T-helper 9 cell (primary cell): ENCODE results near the gene BRIP1.
"Not testable (repeated sequence)": the region's sequence is repeated elsewhere in the genome, so short reads cannot be mapped to it uniquely, and the experiment has no call there.

Source experiments
- DNase-seq: peaks from one replicate; pipeline ENCODE4 v3.0.0-alpha.2; 2020

Gene BRIP1

GRCh38 chr17:61799812-61800484, 63.4 kb downstream of the BRIP1 start:
- DNase-seq: no peak

DNA sequence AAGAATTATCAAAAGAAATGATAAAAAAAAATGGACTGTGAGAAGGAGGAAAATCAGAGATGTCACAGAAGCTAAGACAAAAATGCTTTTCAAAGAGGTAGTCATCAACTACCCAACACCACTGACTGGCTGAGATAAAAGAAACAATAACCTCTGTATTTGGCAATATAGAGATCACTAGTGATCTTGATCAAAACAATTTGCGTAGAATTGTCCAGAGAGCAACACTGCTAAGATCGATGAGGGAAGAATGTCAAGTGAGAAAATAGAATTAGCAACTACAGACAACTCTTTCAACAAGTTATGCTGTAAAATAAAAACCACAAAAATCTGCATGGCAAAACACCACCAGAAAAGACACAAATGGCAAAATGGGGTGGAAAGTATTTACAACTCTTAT, 66.0 kb downstream of the BRIP1 start:
- no peak for DNase-seq

GRCh38 chr17:61795546-61795945, 67.8 kb downstream of the BRIP1 start:
- DNase-seq: no peak

- DNase-seq: no peak
Observed at GRCh38 chr17:61794792-61795191, 68.5 kb downstream of the BRIP1 start.

DNA sequence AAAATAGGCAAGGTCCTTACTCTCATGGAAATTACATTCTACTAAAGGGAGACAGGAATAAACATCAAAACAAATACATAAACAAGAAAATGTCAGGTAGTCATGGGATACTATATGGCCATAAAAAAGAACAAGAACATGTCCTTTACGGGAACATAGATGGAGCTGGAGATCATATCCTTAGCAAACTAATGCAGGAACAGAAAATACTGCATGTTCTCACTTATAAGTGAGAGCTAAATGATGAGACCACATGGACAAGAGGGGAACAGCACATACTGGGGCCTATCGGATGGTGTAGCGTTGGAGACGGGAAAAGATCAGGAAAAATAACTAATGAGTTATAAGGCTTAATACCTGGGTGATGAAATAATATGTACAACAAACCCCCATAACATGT, 69.1 kb downstream of the BRIP1 start:
- no peak for DNase-seq

GRCh38 chr17:61793565-61793964, 69.8 kb downstream of the BRIP1 start:
- DNase-seq: no peak

- DNase-seq: no peak
Observed at GRCh38 chr17:61789872-61790271, 73.5 kb downstream of the BRIP1 start.

DNA sequence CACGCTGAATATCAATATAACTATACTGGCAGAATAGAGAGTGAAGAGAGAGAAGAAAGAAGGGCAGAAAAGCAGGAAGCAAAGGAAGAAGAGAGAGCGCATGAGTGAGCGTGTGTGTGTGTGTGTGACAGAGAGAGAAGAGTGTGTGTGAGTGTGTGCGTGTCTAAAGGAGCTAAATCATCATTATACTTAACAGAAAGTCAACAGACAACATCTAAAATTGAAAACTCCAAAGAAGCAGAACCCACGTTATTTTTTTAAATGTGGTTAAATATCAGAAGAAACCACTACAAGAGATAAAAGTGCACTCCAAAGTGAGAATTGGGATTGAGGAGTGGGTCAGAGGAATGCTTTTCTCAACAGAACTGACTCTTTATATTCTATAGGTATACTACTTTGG, 77.2 kb downstream of the BRIP1 start:
- no peak for DNase-seq

- no peak for DNase-seq
Observed at GRCh38 chr17:61784510-61784909, 78.8 kb downstream of the BRIP1 start.

GRCh38 chr17:61783556-61784304, 79.6 kb downstream of the BRIP1 start:
- DNase-seq: no peak

DNA sequence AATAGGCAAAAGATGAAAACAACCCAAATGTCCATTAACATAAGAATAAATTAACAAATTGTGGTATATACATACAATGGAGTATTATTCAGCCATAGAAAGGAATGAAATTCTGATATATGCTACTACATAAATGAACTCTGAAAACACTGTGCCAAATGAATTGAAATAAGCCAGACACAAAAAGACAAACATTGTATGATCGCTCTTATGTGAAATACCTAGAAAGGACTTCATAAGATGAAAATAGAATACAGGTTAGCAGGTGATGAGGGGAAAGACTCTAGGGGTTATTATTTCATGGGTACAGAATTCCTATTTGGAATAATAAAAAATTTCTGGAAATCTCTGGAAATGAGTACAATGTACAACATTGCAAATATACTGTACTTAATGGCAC, 80.2 kb downstream of the BRIP1 start:
- DNase-seq: no peak

GRCh38 chr17:61782683-61783082, 80.6 kb downstream of the BRIP1 start:
- no peak for DNase-seq

DNA sequence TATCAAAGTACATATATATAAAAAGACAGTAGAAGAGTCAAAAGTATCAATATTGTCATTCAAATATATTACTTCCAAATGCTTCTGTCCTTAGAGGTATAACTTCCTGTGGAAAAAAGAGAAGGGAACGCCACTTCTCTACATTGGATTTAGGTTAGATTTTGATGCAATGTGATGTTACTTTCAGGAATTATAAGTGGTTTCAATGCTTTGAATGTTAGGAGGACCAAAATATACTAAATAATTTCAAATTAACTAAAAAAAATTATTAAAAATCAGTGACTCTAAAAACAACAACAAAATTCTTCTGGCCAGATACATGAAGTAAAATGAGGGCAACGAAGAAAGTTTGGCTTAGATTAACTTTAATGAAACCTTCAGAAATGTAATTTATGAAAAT, 88.0 kb downstream of the BRIP1 start:
- DNase-seq: no peak

DNA sequence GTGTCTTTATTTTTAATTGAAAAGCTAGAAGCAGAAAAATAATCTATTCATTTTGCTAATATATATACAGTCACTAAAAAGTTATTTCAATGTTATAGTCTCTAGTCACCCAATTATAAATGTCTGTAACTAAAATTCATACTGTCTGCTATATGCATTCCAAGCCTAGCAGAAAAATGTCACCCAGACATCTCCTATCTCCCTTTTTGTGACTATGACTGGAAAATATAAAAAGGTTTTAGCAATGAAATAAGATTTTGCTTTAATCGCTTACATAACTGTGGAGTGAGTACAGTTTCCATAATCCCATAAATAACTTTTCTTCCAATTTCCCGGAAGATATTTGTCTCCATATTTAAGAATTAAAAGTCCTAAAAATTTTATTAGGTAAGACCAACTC, 88.6 kb downstream of the BRIP1 start:
- DNase-seq: no peak

GRCh38 chr17:61774087-61774486, 89.2 kb downstream of the BRIP1 start:
- DNase-seq: not testable (repeated sequence)

DNA sequence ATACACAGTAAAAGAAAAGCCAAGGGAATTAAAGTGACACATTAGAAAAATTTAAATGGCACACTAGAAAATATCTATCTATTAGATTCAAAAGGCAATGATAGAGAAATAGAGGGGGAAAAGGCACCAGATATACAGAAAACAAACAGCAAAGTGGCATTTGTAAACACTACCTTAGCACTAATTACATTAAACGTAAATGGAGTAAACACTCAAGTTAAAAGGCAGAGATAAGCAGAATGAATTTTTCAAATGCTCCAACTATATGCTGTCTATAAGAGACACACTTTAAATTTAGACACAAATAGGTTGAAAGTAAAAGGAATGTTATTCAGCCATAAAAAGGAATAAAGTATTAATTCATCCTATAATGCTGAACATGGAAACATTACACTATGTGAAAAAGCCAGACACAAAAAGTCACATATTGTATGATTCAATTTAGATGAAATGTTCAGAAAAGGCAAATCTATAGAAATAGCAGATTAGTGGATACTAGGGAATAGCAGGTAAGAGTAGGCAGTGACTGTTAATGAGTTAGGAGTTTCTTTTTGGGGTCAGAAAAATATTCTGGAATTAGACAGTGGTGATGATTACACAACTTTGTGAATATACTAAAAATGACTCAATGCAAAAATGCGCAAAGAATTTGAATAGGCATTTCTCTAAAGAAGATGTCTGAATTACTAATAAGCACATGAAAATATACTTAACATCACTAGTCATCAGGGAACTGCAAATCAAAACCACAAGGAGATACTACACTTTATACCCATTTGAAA, 92.4 kb downstream of the BRIP1 start:
- DNase-seq: no peak

DNA sequence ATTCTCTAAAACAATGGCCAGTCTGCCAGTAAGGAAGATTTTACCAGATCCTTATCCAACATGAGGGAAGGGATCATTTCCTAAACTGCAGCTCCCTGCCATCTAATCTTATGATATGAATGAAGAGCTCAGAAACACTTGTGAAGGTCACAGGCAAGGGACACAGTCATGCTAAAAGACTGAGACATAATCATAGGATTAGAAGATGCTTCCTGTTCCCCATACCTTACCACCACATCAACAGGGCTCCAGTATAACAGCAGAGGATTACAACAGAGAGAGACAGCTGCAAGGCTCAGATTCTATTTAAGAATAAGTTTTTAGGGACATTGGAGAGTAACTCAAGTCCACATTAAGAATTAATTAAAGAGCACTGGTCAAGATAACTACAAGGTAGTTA, 93.3 kb downstream of the BRIP1 start:
- DNase-seq: no peak

DNA sequence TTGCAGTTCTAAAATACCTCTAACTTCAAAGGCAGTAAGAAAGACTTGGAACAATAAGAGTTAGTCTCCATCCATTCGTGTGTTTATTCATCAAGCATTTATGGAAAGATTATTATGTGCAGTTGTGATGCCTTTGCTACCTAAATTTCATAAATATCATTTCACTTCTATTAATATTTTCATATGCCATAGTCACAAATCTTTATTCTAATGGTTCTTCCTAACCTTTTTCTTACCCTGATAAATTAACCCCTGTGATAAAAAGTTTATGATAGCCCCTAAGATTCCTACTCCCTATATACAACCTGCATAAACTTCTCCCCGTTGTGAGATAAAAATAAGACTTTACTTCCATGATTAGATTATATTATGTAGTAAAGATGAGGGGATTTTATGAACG, 94.9 kb downstream of the BRIP1 start:
- DNase-seq: no peak

DNA sequence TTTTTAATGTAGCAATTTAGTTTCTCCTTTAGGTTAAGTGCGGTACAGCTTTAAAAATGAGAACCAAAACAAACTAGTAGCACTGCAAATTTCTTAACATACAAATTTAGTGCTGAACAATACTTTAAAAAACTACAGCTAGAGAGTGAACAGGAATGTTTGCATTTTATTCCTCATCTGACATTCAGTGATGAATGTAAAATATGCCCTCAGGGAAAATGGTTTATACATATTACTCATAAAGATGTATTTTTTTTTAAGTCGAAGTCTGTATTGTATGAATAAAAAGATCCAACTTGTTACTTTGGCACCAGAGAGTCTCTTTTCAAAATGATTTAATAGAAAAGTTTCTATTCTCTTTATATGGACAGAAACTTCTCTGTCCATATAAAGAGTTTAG, 96.8 kb downstream of the BRIP1 start:
- no peak for DNase-seq

DNA sequence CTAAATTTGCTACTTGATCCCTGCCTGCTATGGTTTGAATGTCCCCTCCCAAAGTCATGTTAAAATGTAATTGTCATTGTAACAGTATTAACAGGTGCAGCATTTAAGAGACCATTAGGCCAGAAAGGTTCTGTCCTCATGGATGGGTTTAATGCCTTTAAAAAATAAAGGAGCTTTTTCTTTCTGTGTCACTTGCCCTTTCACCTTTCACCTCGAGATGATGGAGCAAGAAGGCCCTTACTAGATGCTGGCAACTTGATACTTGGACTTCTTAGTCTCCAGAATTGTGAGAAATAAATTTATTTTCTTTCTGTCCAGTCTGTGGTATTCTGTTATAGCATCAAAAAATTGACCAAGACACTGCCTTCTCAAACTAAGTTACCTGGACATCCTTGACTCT, 98.5 kb downstream of the BRIP1 start:
- no peak for DNase-seq

DNA sequence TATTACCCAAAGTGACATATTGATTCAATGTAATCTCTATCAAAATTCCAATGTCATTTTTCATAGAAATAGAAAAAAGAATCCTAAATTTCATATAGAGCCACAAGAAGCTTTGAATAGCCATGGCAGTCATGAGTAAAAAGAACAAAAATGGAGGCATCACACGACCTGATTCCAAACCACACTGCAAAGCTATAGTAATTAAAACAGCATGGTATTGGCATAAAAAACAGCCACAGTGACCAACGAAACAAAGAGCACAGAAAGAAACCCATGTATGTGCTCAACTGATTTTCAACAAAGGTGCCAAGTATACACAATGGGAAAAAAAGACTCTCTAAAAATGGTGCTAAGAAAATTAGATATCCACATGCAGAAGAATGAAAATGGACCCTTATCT, 101.5 kb downstream of the BRIP1 start:
- DNase-seq: no peak

DNA sequence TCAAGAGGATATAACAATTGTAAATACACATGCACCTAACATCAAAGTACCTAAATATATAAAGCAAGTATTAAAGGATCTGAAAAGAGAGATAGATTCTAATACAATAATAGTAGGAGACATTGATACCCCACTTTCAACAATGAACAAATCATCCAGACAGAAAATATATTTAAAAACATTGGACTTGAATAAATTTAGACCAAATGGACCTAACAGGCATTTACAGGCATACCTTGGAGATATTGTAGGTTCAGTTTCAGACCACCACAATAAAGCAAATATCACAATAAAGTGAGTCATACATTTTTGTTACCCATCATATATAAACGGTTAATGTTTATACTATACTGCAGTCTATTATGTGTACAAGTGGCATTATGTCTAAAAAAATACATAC, 104.0 kb downstream of the BRIP1 start:
- DNase-seq: no peak

DNA sequence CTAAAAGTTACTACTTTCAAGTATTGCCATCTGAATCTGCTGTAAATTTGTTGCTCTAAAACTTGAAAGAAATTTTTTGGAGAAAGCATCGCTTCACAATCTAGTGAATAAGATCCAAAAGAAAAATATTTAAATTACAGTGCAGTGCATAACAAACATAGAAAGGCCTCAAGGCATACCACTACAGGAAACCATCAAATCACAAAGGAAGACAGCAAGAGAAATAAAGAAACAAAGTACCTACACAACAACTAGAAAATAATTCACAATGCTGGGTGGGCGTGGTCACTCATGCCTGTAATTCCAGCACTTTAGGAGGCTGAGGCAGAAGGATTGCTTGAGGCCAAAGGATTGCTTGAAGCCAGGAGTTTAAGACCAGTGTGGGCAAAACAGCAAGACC, 104.9 kb downstream of the BRIP1 start:
- DNase-seq: no peak

GRCh38 chr17:61757168-61757567, 106.2 kb downstream of the BRIP1 start:
- DNase-seq: no peak
